ENCODE measurements around the gene SPATA20. TPM values are rescaled to one million over a fixed set of nuclear protein-coding genes. Genes with fewer than 3 reads are reported as not detected.
A peak's percentile ranks its signal among the peaks of the same experiment; 100 is the strongest.

The SPATA20 gene
- 463 TPM for total RNA-seq

- Histone ChIP-seq H3K27ac (peak within 1 kb of the TSS; percentile 65 to 80), H3K4me3 (peak within 1 kb of the TSS; percentile 69 to 76), H3K4me1 (peaks cover 3 to 16% of the 10 kb centered on the region in 2 donors), H3K27me3 (no peaks in the 10 kb centered on the region), H3K9me3 (no peaks in the 10 kb centered on the region), H3K36me3 (peaks cover 3 to 9% of the 10 kb centered on the region in 2 donors)
- peak; percentile 99 for TF ChIP-seq CTCF (IDR thresholded peaks at IDR 0.05)
- intact Hi-C loops (cut with DNase I): loop anchor here (1.0 to 5.0 kb wide), 3 partner anchors 79 to 405 kb away; no protein-coding TSS in a partner anchor
- DNase-seq (ENCODE audit: low spot score in 2 of 2): peak; percentile 72 to 97
Measured at GRCh38 chr17:50547035-50547735, at the start of gene SPATA20. Gene SPATA20, plus strand, starts transcription at chr17:50547174. Its CDS starts 35 bp downstream, at chr17:50547209.

DNA sequence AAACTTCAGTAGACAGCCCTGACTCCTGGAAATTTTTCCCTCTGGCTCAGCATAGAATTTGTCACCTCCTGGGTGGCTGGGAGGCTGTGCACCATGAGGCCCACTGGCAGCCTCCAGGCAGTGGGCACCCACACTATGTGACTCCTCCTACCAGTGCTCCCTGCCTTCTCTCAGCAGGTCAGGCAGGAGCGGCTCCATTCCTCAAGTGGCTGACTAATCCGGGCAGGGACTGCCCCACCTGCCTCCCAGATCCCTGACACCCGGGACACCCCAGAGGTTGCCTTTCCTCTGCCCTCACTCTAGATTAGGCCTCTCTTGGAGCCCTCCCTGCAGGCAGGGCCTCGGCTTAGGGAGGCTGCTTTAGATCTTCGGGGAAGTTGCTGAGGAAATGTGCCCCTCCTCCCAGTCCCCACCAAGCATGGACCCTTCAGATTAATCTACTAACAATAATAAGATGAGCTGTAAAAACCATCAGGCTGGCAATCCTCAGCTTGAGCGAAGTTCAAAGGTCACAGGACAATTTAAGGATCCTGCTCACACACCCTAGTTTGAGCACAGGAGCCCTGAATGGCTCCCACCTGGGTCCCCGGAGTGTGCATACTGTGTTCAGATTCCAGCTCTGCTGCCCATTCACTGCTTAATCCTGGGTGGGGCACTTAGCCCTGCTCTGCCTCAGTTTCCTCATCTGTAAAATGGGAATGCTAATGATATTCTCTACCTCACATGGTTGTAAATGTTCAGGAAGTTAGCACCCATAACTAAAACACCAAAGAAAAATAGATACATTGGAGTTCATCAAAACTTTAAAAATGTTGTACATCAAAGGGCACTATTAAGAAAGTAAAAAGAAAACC is 48.7 kb upstream of the SPATA20 start:
- Histone ChIP-seq H3K4me1 (no peaks in the 10 kb centered on the region), H3K9me3 (no peaks in the 10 kb centered on the region), H3K27me3 (no peaks in the 10 kb centered on the region), H3K36me3 (no peaks in the 10 kb centered on the region), H3K4me3 (no peak overlapping the region), H3K27ac (no peak overlapping the region)
- intact Hi-C loops (cut with DNase I): no loop called here
- DNase-seq (ENCODE audit: low spot score in 2 of 2): no peak
- no peak for TF ChIP-seq CTCF (IDR thresholded peaks at IDR 0.05)

DNA sequence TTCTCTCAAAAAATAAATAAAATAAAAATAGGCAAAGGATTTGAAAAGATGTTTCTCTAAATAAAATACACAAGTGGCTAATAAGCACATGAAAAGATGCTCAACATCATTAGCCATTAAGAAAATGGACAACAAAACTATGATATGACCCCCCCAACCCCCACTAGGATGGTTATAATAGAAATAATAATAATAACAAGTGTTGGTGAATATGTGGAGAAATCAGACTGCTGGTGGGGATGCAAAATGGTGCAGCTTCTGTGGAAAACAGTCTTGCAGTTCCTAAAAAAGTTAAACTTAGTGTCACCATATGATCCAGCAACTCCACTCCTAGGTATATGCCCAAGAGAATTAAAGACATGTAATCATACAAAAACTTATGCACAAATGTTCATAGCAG is 47.7 kb upstream of the SPATA20 start:
- no peak for DNase-seq (ENCODE audit: low spot score in 2 of 2)
- intact Hi-C loops (cut with DNase I): no loop called here
- no peak for TF ChIP-seq CTCF (IDR thresholded peaks at IDR 0.05)
- H3K27ac ChIP-seq: no peak overlapping the region
- H3K27me3 ChIP-seq: no peaks in the 10 kb centered on the region
- no peaks in the 10 kb centered on the region for H3K4me1 ChIP-seq
- H3K9me3 ChIP-seq: no peaks in the 10 kb centered on the region
- H3K36me3 ChIP-seq: no peaks in the 10 kb centered on the region
- H3K4me3 ChIP-seq: no peak overlapping the region

DNA sequence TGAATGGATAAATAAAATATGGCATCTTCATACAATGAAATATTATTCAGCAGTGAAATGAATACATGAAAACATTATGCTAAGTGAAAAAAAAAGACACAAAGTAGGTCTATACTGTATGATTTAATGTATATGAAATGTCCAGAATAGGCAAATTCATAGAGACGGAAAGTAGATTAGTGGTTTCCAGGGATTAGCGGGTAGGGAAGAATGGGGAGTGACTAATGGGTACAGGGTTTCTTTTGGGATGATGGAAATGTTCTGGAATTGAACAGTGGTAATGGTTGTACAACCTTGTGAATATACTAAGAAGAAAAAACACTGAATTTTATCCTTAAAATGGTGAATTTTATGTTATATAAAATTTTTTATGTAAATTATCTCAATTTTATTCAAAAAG is 47.3 kb upstream of the SPATA20 start:
- Histone ChIP-seq H3K27me3 (no peaks in the 10 kb centered on the region), H3K9me3 (no peaks in the 10 kb centered on the region), H3K36me3 (no peaks in the 10 kb centered on the region), H3K4me1 (no peaks in the 10 kb centered on the region), H3K27ac (no peak overlapping the region), H3K4me3 (no peak overlapping the region)
- intact Hi-C loops (cut with DNase I): no loop called here
- TF ChIP-seq CTCF (IDR thresholded peaks at IDR 0.05): no peak
- DNase-seq (ENCODE audit: low spot score in 2 of 2): no peak

GRCh38 chr17:50501054-50501453 is 45.9 kb upstream of the SPATA20 start:
- peak in 1 of 3 experiments; percentile 14 for TF ChIP-seq CTCF (IDR thresholded peaks at IDR 0.05)
- H3K27me3 ChIP-seq: no peaks in the 10 kb centered on the region
- no peaks in the 10 kb centered on the region for H3K4me1 ChIP-seq
- no peaks in the 10 kb centered on the region for H3K36me3 ChIP-seq
- H3K27ac ChIP-seq: no peak overlapping the region
- intact Hi-C loops (cut with DNase I): no loop called here
- DNase-seq (ENCODE audit: low spot score in 2 of 2): no peak
- no peaks in the 10 kb centered on the region for H3K9me3 ChIP-seq
- no peak overlapping the region for H3K4me3 ChIP-seq
